ENCODE results near the gene NRCAM.
"Not testable (repeated sequence)": the region's sequence is repeated elsewhere in the genome, so short reads cannot be mapped to it uniquely, and the experiment has no call there.

NRCAM gene

DNA sequence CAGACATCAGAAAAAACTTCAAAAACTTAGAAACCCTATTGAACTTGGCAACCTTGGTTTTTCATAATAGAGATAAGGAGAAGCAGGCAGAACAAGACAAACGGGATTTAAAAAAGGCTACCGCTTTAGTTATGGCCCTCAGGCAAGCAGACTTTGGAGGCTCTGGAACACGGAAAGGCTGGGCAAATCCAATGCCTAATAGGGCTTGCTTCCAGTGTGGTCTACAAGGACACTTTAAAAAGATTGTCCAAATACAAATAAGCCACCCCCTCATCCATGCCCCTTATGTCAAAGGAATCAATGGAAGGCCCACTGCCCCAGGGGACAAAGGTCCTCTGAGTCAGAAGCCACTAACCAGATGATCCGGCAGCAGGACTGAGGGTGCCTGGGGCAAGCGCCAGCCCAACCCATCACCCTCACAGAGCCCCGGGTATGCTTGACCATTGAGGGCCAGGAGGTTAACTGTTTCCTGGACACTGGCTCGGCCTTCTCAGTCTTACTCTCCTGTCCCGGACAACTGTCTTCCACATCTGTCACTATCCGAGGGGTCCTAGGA, 115.3 kb downstream of the NRCAM start:
- DNase-seq (ENCODE audit: insufficient read length, low spot score), result no peak
- FAIRE-seq, result no peak
- TF ChIP-seq SPI1 (IDR thresholded peaks at IDR 0.05; ENCODE audit: low read depth, low read length) (no peak), PAX5 (IDR thresholded peaks at IDR 0.05; ENCODE audit: insufficient read depth, low read length, severe bottlenecking) (no peak), POU2F2 (IDR thresholded peaks at IDR 0.05; ENCODE audit: low read depth, low read length) (no peak), POLR2AphosphoS5 (IDR thresholded peaks at IDR 0.05; ENCODE audit: low read depth, low read length) (no peak), POLR2A (IDR thresholded peaks at IDR 0.05; ENCODE audit: low read depth, low read length) (no peak), TAF1 (IDR thresholded peaks at IDR 0.05; ENCODE audit: low read depth, low read length) (no peak)

GRCh38 chr7:108340406-108340805, 115.8 kb downstream of the NRCAM start:
- DNase-seq (ENCODE audit: insufficient read length, low spot score); FAIRE-seq: not testable (repeated sequence)

- TF ChIP-seq TAF1 (IDR thresholded peaks at IDR 0.05; ENCODE audit: low read depth, low read length) (no peak), POU2F2 (IDR thresholded peaks at IDR 0.05; ENCODE audit: low read depth, low read length) (no peak), POLR2A (IDR thresholded peaks at IDR 0.05; ENCODE audit: low read depth, low read length) (no peak)
- DNase-seq (ENCODE audit: insufficient read length, low spot score) (no peak), FAIRE-seq (no peak)
These were observed 120.8 kb downstream of the NRCAM start for GRCh38 chr7:108335269-108335918.

DNA sequence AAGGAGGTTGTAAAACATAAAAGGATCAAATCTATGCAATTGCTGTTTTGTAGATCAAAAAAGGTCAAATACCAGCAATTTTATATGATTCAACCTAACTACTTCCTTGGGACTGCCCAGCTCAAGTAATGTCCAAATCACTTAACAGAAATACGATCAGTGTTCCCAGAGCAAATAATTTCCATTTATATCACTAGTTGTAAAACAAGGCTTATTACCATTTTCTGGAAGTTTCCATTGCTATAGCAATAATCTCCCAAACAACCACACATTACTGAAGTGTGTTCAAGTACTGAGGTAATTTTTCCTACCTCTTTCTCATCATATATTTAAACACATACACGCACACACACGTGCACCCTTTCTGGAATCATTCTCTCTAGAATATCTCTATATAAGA, 123.3 kb downstream of the NRCAM start:
- FAIRE-seq, result no peak

GRCh38 chr7:108331971-108332370, 124.3 kb downstream of the NRCAM start:
- DNase-seq (ENCODE audit: insufficient read length, low spot score) (no peak), FAIRE-seq (no peak)
- TF ChIP-seq POLR2A (IDR thresholded peaks at IDR 0.05; ENCODE audit: low read depth, low read length), result no peak

More for the DNA sequence above, 123.3 kb downstream of the NRCAM start:
- TF ChIP-seq POU2F2 (IDR thresholded peaks at IDR 0.05; ENCODE audit: low read depth, low read length) (no peak), TAF1 (IDR thresholded peaks at IDR 0.05; ENCODE audit: low read depth, low read length) (no peak), PAX5 (IDR thresholded peaks at IDR 0.05; ENCODE audit: insufficient read depth, low read length, severe bottlenecking) (no peak), POLR2AphosphoS5 (IDR thresholded peaks at IDR 0.05; ENCODE audit: low read depth, low read length) (no peak), POLR2A (IDR thresholded peaks at IDR 0.05; ENCODE audit: low read depth, low read length) (no peak), SPI1 (IDR thresholded peaks at IDR 0.05; ENCODE audit: low read depth, low read length) (no peak)
- DNase-seq (ENCODE audit: insufficient read length, low spot score), result no peak

GRCh38 chr7:108330227-108330626, 126.0 kb downstream of the NRCAM start:
- DNase-seq (ENCODE audit: insufficient read length, low spot score) (no peak), FAIRE-seq (no peak)
- TF ChIP-seq POLR2A (IDR thresholded peaks at IDR 0.05; ENCODE audit: low read depth, low read length) (no peak), SPI1 (IDR thresholded peaks at IDR 0.05; ENCODE audit: low read depth, low read length) (no peak), POU2F2 (IDR thresholded peaks at IDR 0.05; ENCODE audit: low read depth, low read length) (no peak), PAX5 (IDR thresholded peaks at IDR 0.05; ENCODE audit: insufficient read depth, low read length, severe bottlenecking) (no peak), TAF1 (IDR thresholded peaks at IDR 0.05; ENCODE audit: low read depth, low read length) (no peak), POLR2AphosphoS5 (IDR thresholded peaks at IDR 0.05; ENCODE audit: low read depth, low read length) (no peak)

- TF ChIP-seq POLR2A (IDR thresholded peaks at IDR 0.05; ENCODE audit: low read depth, low read length) (no peak), POU2F2 (IDR thresholded peaks at IDR 0.05; ENCODE audit: low read depth, low read length) (no peak), PAX5 (IDR thresholded peaks at IDR 0.05; ENCODE audit: insufficient read depth, low read length, severe bottlenecking) (no peak), SPI1 (IDR thresholded peaks at IDR 0.05; ENCODE audit: low read depth, low read length) (no peak), POLR2AphosphoS5 (IDR thresholded peaks at IDR 0.05; ENCODE audit: low read depth, low read length) (no peak), TAF1 (IDR thresholded peaks at IDR 0.05; ENCODE audit: low read depth, low read length) (no peak)
- no peak for DNase-seq (ENCODE audit: insufficient read length, low spot score)
- FAIRE-seq, result no peak
These were observed 126.7 kb downstream of the NRCAM start for GRCh38 chr7:108329514-108329913.

GRCh38 chr7:108328174-108328651, 128.0 kb downstream of the NRCAM start:
- no peak for DNase-seq (ENCODE audit: insufficient read length, low spot score)
- peak; percentile 81 for FAIRE-seq
- no peak for TF ChIP-seq POU2F2 (IDR thresholded peaks at IDR 0.05; ENCODE audit: low read depth, low read length)
- TF ChIP-seq PAX5 (IDR thresholded peaks at IDR 0.05; ENCODE audit: insufficient read depth, low read length, severe bottlenecking), result no peak
- no peak for TF ChIP-seq POLR2A (IDR thresholded peaks at IDR 0.05; ENCODE audit: low read depth, low read length)
- TF ChIP-seq TAF1 (IDR thresholded peaks at IDR 0.05; ENCODE audit: low read depth, low read length), result no peak
- TF ChIP-seq SPI1 (IDR thresholded peaks at IDR 0.05; ENCODE audit: low read depth, low read length), result no peak
- no peak for TF ChIP-seq POLR2AphosphoS5 (IDR thresholded peaks at IDR 0.05; ENCODE audit: low read depth, low read length)

DNA sequence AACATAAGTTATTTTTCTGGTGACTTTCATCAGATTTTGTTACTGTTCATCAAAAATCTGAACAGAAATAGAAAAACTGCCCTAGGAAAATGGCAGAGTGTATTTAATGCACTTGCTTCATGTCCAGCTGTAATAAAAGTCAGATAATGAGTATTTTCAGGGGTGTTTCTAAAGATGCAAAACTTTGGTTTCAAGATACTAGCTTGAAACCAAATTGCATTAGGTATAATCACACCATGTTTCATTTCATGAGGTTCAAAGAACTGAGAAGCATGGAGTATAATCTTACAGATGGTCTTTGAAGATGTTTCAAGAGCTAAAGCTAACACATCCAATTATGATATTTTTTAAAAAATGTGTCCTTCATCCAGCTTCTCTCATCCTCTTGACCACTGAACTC, 128.9 kb downstream of the NRCAM start:
- no peak for TF ChIP-seq POU2F2 (IDR thresholded peaks at IDR 0.05; ENCODE audit: low read depth, low read length)
- no peak for TF ChIP-seq POLR2AphosphoS5 (IDR thresholded peaks at IDR 0.05; ENCODE audit: low read depth, low read length)
- no peak for TF ChIP-seq PAX5 (IDR thresholded peaks at IDR 0.05; ENCODE audit: insufficient read depth, low read length, severe bottlenecking)
- no peak for TF ChIP-seq SPI1 (IDR thresholded peaks at IDR 0.05; ENCODE audit: low read depth, low read length)
- no peak for TF ChIP-seq TAF1 (IDR thresholded peaks at IDR 0.05; ENCODE audit: low read depth, low read length)
- no peak for TF ChIP-seq POLR2A (IDR thresholded peaks at IDR 0.05; ENCODE audit: low read depth, low read length)
- FAIRE-seq, result no peak
- no peak for DNase-seq (ENCODE audit: insufficient read length, low spot score)

DNA sequence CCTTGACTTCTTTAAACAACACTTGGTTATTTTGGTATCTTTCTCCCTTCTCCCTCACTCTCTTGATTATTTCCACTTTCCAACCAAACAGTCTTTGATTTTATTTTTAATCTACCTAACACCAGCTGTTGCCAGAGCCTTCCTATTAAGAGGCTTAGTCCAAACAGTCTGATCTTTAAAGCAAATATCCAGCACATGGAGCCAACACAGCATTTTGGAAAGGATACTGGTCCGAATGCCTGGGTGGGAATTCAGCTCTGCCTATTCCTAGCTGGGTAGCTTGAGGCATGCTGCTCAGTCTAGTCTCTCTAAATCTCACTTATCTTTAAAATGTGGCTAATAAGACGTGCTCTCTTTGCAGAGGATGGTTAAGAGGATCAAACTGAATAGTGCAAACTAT, 129.3 kb downstream of the NRCAM start:
- TF ChIP-seq POU2F2 (IDR thresholded peaks at IDR 0.05; ENCODE audit: low read depth, low read length) (no peak), PAX5 (IDR thresholded peaks at IDR 0.05; ENCODE audit: insufficient read depth, low read length, severe bottlenecking) (no peak), POLR2AphosphoS5 (IDR thresholded peaks at IDR 0.05; ENCODE audit: low read depth, low read length) (no peak), SPI1 (IDR thresholded peaks at IDR 0.05; ENCODE audit: low read depth, low read length) (no peak), POLR2A (IDR thresholded peaks at IDR 0.05; ENCODE audit: low read depth, low read length) (no peak), TAF1 (IDR thresholded peaks at IDR 0.05; ENCODE audit: low read depth, low read length) (no peak)
- FAIRE-seq (no peak), DNase-seq (ENCODE audit: insufficient read length, low spot score) (no peak)

Data from GM12891 (cell line).